HL-60 (cell line): ENCODE results near the gene TTC28.

ENCODE experiments used
- DNase-seq, 2 experiments: peaks; one replicate each; pipeline ENCODE4 v3.0.0-alpha.2; 2010 to 2020; ENCODE audit warnings: low read depth in 1 of 2, low spot score in 1 of 2
- H3K27ac ChIP-seq: fragments of 250-450 bp; sonication (Bioruptor Pico); replicated peaks from 2 replicates; pipeline ENCODE4 v1.5.1; 2020; ENCODE audit warnings: mild to moderate bottlenecking, moderate library complexity
- H3K27me3 ChIP-seq: fragments of 250-450 bp; sonication (Bioruptor Pico); 2 replicates; pipeline ENCODE4 v1.5.1; 2021; ENCODE audit warnings: mild to moderate bottlenecking, moderate library complexity; ENCODE audit not compliant: insufficient read depth, poor library complexity, severe bottlenecking
- H3K4me3 ChIP-seq: replicated peaks from 2 replicates; pipeline ENCODE4 v1.5.1; 2011; ENCODE audit warnings: mild to moderate bottlenecking, control low read depth, low read length; ENCODE audit not compliant: insufficient read depth
- CTCF ChIP-seq: IDR thresholded peaks from one replicate; pipeline ENCODE4 v1.5.1; 2011; ENCODE audit warnings: low read length, control low read depth, inconsistent platforms; ENCODE audit not compliant: insufficient read depth
- GABPA ChIP-seq: IDR thresholded peaks from 2 replicates; pipeline ENCODE4 v1.6.1; 2012; ENCODE audit warnings: low read depth
- POLR2AphosphoS5 ChIP-seq: IDR thresholded peaks from 2 replicates; pipeline ENCODE4 v1.6.1; 2012; ENCODE audit warnings: low read depth
- REST ChIP-seq: IDR thresholded peaks from 2 replicates; pipeline ENCODE4 v1.6.1; 2012; ENCODE audit warnings: low read depth; ENCODE audit not compliant: insufficient replicate concordance
- SPI1 ChIP-seq: IDR thresholded peaks from 2 replicates; pipeline ENCODE4 v1.6.1; 2012; ENCODE audit warnings: low read depth, mild to moderate bottlenecking, borderline replicate concordance

TTC28 gene

GRCh38 chr22:28585324-28585723 is 94.3 kb downstream of the TTC28 start:
- DNase-seq, result no peak
- H3K4me3 ChIP-seq, result no peak overlapping the region
- H3K27me3 ChIP-seq, result no peaks in the 10 kb centered on the region
- TF ChIP-seq CTCF (no peak), REST (no peak), POLR2AphosphoS5 (no peak), GABPA (no peak), SPI1 (no peak)
- no peak overlapping the region for H3K27ac ChIP-seq

- DNase-seq, result no peak
- no peak overlapping the region for H3K4me3 ChIP-seq
- H3K27ac ChIP-seq, result no peak overlapping the region
- no peaks in the 10 kb centered on the region for H3K27me3 ChIP-seq
- no peak for TF ChIP-seq SPI1
- no peak for TF ChIP-seq POLR2AphosphoS5
- no peak for TF ChIP-seq GABPA
- no peak for TF ChIP-seq REST
- TF ChIP-seq CTCF, result no peak
Observed at GRCh38 chr22:28582806-28583205, 96.8 kb downstream of the TTC28 start.

- TF ChIP-seq GABPA (no peak), SPI1 (peak; percentile 76)
- Histone ChIP-seq H3K27me3 (no peaks in the 10 kb centered on the region), H3K4me3 (no peak overlapping the region), H3K27ac (no peak overlapping the region)
- DNase-seq, result peak in 1 of 2 experiments; percentile 22
Observed at GRCh38 chr22:28581016-28581415, 98.6 kb downstream of the TTC28 start.

- no peaks in the 10 kb centered on the region for H3K27me3 ChIP-seq
- H3K27ac ChIP-seq, result no peak overlapping the region
- TF ChIP-seq REST (no peak), GABPA (no peak), POLR2AphosphoS5 (no peak), CTCF (no peak), SPI1 (no peak)
- no peak overlapping the region for H3K4me3 ChIP-seq
- no peak for DNase-seq
Observed at GRCh38 chr22:28576162-28576561, 103.5 kb downstream of the TTC28 start.
